ENCODE results near the gene EIF4B.

EIF4B gene

DNA sequence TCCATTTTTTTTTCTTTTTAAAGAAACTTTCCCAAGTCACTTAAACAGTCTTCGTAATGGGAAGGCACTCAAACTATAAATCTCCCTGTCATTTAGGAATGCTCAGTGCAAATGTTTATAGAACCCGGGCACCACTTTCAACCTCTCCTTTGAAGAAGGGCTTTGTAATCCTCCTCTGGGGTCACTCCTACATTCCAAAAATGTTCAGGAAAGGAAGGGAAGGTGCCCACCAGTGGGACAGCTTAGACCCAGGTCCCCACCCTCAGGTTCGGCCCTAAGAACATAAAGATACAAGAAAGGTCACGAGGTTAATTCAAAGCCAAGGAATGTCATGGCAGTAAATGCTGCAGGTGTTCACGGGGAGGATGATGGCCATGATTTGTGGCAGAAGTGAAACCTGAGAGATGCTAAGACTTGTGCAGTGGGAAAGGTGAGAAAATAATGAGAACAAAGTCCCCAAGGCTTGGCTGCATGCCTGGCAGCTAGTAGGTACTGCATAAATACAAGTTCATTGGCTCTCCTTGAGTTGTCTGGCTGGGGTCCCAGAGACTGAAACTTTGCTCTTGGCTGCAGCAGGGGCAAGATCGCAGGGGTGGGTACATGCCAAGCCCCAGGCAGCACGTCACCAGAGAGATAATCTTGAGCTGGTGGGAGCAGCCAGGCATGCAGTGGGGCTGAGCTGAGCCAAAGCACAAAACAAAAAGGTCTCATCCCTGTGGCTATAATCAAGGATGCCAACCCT lies 36.3 kb upstream of the EIF4B start:
- no peak for TF ChIP-seq CTCF (IDR thresholded peaks at IDR 0.05; ENCODE audit: control insufficient read depth, insufficient read depth, low read depth, low read length, missing control alignments)
- no peak overlapping the region for H3K4me3 ChIP-seq (ENCODE audit: control insufficient read depth, low read depth, low read length)
- DNase-seq (ENCODE audit: low read depth) = no peak

DNA sequence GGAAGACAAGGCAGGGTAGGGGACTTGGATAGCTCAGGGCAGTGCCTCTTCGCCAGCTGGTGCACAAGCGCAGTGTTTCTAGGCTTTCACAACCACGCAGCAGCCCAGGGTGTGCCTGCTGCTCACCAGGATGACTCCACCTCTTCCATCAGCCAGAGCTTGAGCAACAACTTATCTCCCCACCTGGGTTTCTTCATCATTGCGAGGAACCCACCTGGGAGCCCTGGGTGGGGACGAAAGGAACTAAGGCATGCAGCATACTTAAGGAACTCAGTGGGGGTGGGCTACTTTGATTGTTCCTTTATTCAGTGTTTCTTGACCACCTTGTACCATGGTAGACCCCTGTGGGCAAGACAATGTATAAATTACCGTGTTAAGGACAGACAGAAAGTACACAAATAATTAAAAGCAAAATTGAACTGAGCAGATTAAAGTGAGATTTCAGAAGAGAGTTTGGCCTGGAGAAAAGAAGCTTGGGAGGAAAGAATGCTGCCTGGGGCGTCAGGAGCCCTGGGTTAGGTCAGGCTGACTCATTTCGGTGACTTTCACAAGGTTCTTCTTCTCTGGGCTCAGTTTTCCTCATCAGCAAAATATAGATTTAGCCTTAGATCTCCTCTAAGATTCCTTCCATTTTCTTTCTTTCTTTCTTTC lies 34.5 kb upstream of the EIF4B start:
- TF ChIP-seq CTCF (IDR thresholded peaks at IDR 0.05; ENCODE audit: control insufficient read depth, insufficient read depth, low read depth, low read length, missing control alignments) = no peak
- no peak for DNase-seq (ENCODE audit: low read depth)
- H3K4me3 ChIP-seq (ENCODE audit: control insufficient read depth, low read depth, low read length) = no peak overlapping the region

DNA sequence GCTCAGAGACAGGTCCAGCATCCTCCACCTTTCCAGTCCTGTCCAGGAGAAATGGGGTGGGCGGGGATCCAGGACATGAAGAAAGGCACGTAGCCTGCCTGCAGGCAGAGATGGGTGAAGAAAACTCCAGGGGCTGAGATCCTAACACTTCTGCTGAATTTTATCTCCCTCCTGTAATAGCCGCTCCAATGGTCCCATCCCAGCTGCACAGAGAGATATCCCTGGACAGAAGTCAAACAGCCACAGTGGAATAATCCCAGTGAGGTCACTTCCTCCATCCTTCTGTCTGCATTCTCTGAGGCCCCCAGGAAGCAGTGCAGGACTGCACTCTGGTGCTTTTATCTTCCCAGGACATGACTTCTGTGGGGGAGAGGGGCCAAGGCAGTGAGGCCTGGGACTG lies 31.1 kb upstream of the EIF4B start:
- DNase-seq (ENCODE audit: low read depth) = no peak
- no peak for TF ChIP-seq CTCF (IDR thresholded peaks at IDR 0.05; ENCODE audit: control insufficient read depth, insufficient read depth, low read depth, low read length, missing control alignments)

GRCh38 chr12:52975820-52976573 lies 30.3 kb upstream of the EIF4B start:
- H3K4me3 ChIP-seq (ENCODE audit: control insufficient read depth, low read depth, low read length) = no peak overlapping the region
- peak; percentile 44 for TF ChIP-seq CTCF (IDR thresholded peaks at IDR 0.05; ENCODE audit: control insufficient read depth, insufficient read depth, low read depth, low read length, missing control alignments)
- no peak for DNase-seq (ENCODE audit: low read depth)

More for the DNA sequence above, 31.1 kb upstream of the EIF4B start:
- no peak overlapping the region for H3K4me3 ChIP-seq (ENCODE audit: control insufficient read depth, low read depth, low read length)

- DNase-seq (ENCODE audit: low read depth) = peak; percentile 25
- no peak for TF ChIP-seq CTCF (IDR thresholded peaks at IDR 0.05; ENCODE audit: control insufficient read depth, insufficient read depth, low read depth, low read length, missing control alignments)
- H3K4me3 ChIP-seq (ENCODE audit: control insufficient read depth, low read depth, low read length) = no peak overlapping the region
Measured at GRCh38 chr12:52976574-52977071, 29.6 kb upstream of the EIF4B start.

GRCh38 chr12:52977170-52977569 lies 29.1 kb upstream of the EIF4B start:
- no peak for TF ChIP-seq CTCF (IDR thresholded peaks at IDR 0.05; ENCODE audit: control insufficient read depth, insufficient read depth, low read depth, low read length, missing control alignments)

More at GRCh38 chr12:52977170-52977569, 29.1 kb upstream of the EIF4B start:
- DNase-seq (ENCODE audit: low read depth) = no peak
- no peak overlapping the region for H3K4me3 ChIP-seq (ENCODE audit: control insufficient read depth, low read depth, low read length)

Measured in AG09309 (cell line).